ENCODE data around the gene GALNT13.

DNA sequence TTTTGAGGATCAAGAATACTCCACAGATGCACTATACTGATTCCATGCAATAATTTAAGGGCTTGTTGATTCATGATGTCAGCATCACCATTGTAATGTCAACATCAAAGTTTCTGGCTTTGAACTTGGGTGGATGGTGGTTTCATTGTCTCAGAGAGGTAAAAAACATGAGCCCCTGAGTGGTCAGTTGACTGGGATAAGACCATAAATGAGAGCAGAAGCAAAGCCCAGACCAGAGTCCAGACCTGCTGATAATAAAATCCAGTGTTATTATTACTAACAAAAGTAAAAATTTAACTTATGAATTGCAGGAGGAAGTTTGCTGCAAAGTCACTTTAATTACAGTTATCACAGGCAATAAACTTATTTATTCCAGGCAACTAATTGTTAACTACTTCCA lies 358.2 kb downstream of the GALNT13 start:
- TF ChIP-seq, protein P1, sequence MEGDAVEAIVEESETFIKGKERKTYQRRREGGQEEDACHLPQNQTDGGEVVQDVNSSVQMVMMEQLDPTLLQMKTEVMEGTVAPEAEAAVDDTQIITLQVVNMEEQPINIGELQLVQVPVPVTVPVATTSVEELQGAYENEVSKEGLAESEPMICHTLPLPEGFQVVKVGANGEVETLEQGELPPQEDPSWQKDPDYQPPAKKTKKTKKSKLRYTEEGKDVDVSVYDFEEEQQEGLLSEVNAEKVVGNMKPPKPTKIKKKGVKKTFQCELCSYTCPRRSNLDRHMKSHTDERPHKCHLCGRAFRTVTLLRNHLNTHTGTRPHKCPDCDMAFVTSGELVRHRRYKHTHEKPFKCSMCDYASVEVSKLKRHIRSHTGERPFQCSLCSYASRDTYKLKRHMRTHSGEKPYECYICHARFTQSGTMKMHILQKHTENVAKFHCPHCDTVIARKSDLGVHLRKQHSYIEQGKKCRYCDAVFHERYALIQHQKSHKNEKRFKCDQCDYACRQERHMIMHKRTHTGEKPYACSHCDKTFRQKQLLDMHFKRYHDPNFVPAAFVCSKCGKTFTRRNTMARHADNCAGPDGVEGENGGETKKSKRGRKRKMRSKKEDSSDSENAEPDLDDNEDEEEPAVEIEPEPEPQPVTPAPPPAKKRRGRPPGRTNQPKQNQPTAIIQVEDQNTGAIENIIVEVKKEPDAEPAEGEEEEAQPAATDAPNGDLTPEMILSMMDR (IDR thresholded peaks at IDR 0.05; ENCODE audit: insufficient read depth, low read length, poor library complexity, severe bottlenecking) = no peak
- no peak for TF ChIP-seq EZH2phosphoT487 (conservative IDR thresholded peaks at IDR 0.05; ENCODE audit: low read length)

Measured in SU-DHL-6 (cell line).